ENCODE measurements around the gene PCK1.

The PCK1 gene

GRCh38 chr20:57561356-57562279, 708 bp downstream of the PCK1 start:
- no peak for DNase-seq

GRCh38 chr20:57562541-57563465, 1.9 kb downstream of the PCK1 start:
- DNase-seq = no peak

- no peak for DNase-seq
Observed at GRCh38 chr20:57563522-57563921, 2.6 kb downstream of the PCK1 start.

- DNase-seq = no peak
Observed at GRCh38 chr20:57564180-57564802, 3.4 kb downstream of the PCK1 start.

GRCh38 chr20:57564951-57565642, 4.2 kb downstream of the PCK1 start:
- no peak for DNase-seq

- no peak for DNase-seq
Observed at GRCh38 chr20:57566399-57566798, 5.5 kb downstream of the PCK1 start.

GRCh38 chr20:57566803-57567459, 6.0 kb downstream of the PCK1 start:
- no peak for DNase-seq

- no peak for DNase-seq
Observed at GRCh38 chr20:57567471-57568079, 6.7 kb downstream of the PCK1 start.

- DNase-seq = no peak
Observed at GRCh38 chr20:57568088-57568896, 7.4 kb downstream of the PCK1 start.

- no peak for DNase-seq
Observed at GRCh38 chr20:57568960-57569359, 8.1 kb downstream of the PCK1 start.

GRCh38 chr20:57570145-57570850, 9.4 kb downstream of the PCK1 start:
- DNase-seq = peak; percentile 85

- DNase-seq = no peak
Observed at GRCh38 chr20:57570920-57571319, 10.0 kb downstream of the PCK1 start.

- DNase-seq = no peak
Observed at GRCh38 chr20:57571782-57572416, 11.0 kb downstream of the PCK1 start.

- no peak for DNase-seq
Observed at GRCh38 chr20:57573242-57573641, 12.3 kb downstream of the PCK1 start.

GRCh38 chr20:57573894-57574293, 13.0 kb downstream of the PCK1 start:
- DNase-seq = no peak

- no peak for DNase-seq
Observed at GRCh38 chr20:57574954-57575353, 14.0 kb downstream of the PCK1 start.

- no peak for DNase-seq
Observed at GRCh38 chr20:57576002-57576401, 15.1 kb downstream of the PCK1 start.

- DNase-seq = peak; percentile 27
Observed at GRCh38 chr20:57576617-57577550, 16.0 kb downstream of the PCK1 start.
